ENCODE data around the gene PLAAT3. TPM values are rescaled to one million over a fixed set of nuclear protein-coding genes. Genes with fewer than 3 reads are reported as not detected.

PLAAT3 gene
- total and polyA plus RNA-seq, 2 of the 8 experiments (the other 6 are each of a cell fraction or from before 2014, with no cell fraction given): 109 to 190 TPM

- TF ChIP-seq CHD7 (IDR thresholded peaks at IDR 0.05; ENCODE audit: insufficient replicate concordance, low read length) (no peak), BCL11A (IDR thresholded peaks at IDR 0.05; ENCODE audit: low read depth in 2 of 2, low read length in 2 of 2) (no peak), EP300 (IDR thresholded peaks at IDR 0.05; ENCODE audit: borderline replicate concordance in 1 of 2, low read depth in 2 of 2, low read length in 2 of 2) (no peak), ATF2 (IDR thresholded peaks at IDR 0.05; ENCODE audit: low read length) (no peak), SP1 (IDR thresholded peaks at IDR 0.05; ENCODE audit: low read depth, low read length) (no peak), ASH2L (IDR thresholded peaks at IDR 0.05; ENCODE audit: low read length) (no peak), ZNF274 (IDR thresholded peaks at IDR 0.05; ENCODE audit: borderline replicate concordance, extremely low read depth, low read length) (no peak), HDAC2 (IDR thresholded peaks at IDR 0.05; ENCODE audit: borderline replicate concordance in 1 of 2, low read depth in 2 of 2, low read length in 2 of 2) (no peak)
Measured at GRCh38 chr11:63609536-63609935, 4.7 kb downstream of the PLAAT3 start (continued).
